Epithelial cell of esophagus (primary cell): ENCODE results near the gene PLEKHG2.
A peak's percentile ranks its signal among the peaks of the same experiment; 100 is the strongest.

ENCODE experiments used
- DNase-seq: peaks from one replicate; pipeline ENCODE4 v3.0.0; 2010; ENCODE audit warnings: low read depth
- H3K4me3 ChIP-seq: 2 replicates; pipeline ENCODE4 v1.5.1; 2011; ENCODE audit warnings: mild to moderate bottlenecking, low read length, control low read depth
- CTCF ChIP-seq: IDR thresholded peaks from 2 replicates; pipeline ENCODE4 v1.5.1; 2011; ENCODE audit warnings: low read depth, mild to moderate bottlenecking, low read length, control low read depth, inconsistent platforms; ENCODE audit not compliant: insufficient read depth; ENCODE audit errors: missing control alignments

Gene PLEKHG2

GRCh38 chr19:39434123-39435076 is 21.9 kb downstream of the PLEKHG2 start:
- H3K4me3 ChIP-seq, result peak overlapping the region; percentile 99
- no peak for TF ChIP-seq CTCF
- DNase-seq, result no peak

GRCh38 chr19:39435499-39436349 is 23.3 kb downstream of the PLEKHG2 start, which contains the start of gene RPS16:
TSS of gene RPS16 (minus strand) at chr19:39435949. CDS start at chr19:39435895, 54 bp downstream.
- DNase-seq, result peak; percentile 98
- peak within 1 kb of the TSS; percentile 99 for H3K4me3 ChIP-seq
- no peak for TF ChIP-seq CTCF

GRCh38 chr19:39436350-39436716 is 23.9 kb downstream of the PLEKHG2 start:
- TF ChIP-seq CTCF, result no peak
- H3K4me3 ChIP-seq, result peak overlapping the region; percentile 99
- no peak for DNase-seq

GRCh38 chr19:39438270-39438934 is 25.9 kb downstream of the PLEKHG2 start:
- TF ChIP-seq CTCF, result no peak
- H3K4me3 ChIP-seq, result no peak overlapping the region
- DNase-seq, result peak; percentile 77

GRCh38 chr19:39444598-39445195 is 32.2 kb downstream of the PLEKHG2 start:
- DNase-seq, result no peak
- peak overlapping the region; percentile 97 for H3K4me3 ChIP-seq
- TF ChIP-seq CTCF, result no peak

GRCh38 chr19:39445196-39446111 is 33.0 kb downstream of the PLEKHG2 start, which contains the start of gene SUPT5H:
TSS of gene SUPT5H (plus strand) at chr19:39445582. CDS start at chr19:39445891, 309 bp downstream.
- no peak for TF ChIP-seq CTCF
- peak within 1 kb of the TSS; percentile 97 for H3K4me3 ChIP-seq
- peak; percentile 99 for DNase-seq
